ENCODE results near the gene BSN. TPM values are rescaled to one million over a fixed set of nuclear protein-coding genes. Genes with fewer than 3 reads are reported as not detected.

Gene BSN
- total RNA-seq, 1 experiment from 2014 or later = 0.14 TPM

- no peak overlapping the region for H3K4me3 ChIP-seq
- H3K27me3 ChIP-seq = no peaks in the 10 kb centered on the region
- no peak for DNase-seq
Observed at GRCh38 chr3:49641921-49642707, 87.8 kb downstream of the BSN start.

GRCh38 chr3:49642708-49643145 lies 88.5 kb downstream of the BSN start:
- H3K36me3 ChIP-seq = no peaks in the 10 kb centered on the region
- no peaks in the 10 kb centered on the region for H3K4me1 ChIP-seq
- DNase-seq = no peak
- no peaks in the 10 kb centered on the region for H3K27me3 ChIP-seq
- H3K4me3 ChIP-seq = no peak overlapping the region
- H3K9me3 ChIP-seq (replicated peaks) = no peaks in the 10 kb centered on the region
- H3K27ac ChIP-seq = no peak overlapping the region

More at GRCh38 chr3:49641921-49642707, 87.8 kb downstream of the BSN start:
- Histone ChIP-seq H3K27ac (no peak overlapping the region), H3K9me3 (replicated peaks) (no peaks in the 10 kb centered on the region), H3K4me1 (no peaks in the 10 kb centered on the region), H3K36me3 (no peaks in the 10 kb centered on the region)

- Histone ChIP-seq H3K36me3 (no peaks in the 10 kb centered on the region), H3K9me3 (replicated peaks) (no peaks in the 10 kb centered on the region), H3K4me1 (no peaks in the 10 kb centered on the region), H3K27ac (no peak overlapping the region), H3K4me3 (no peak overlapping the region), H3K27me3 (no peaks in the 10 kb centered on the region)
- no peak for DNase-seq
Observed at GRCh38 chr3:49644684-49645083, 90.4 kb downstream of the BSN start.

- Histone ChIP-seq H3K4me1 (no peaks in the 10 kb centered on the region), H3K27me3 (no peaks in the 10 kb centered on the region), H3K4me3 (no peak overlapping the region), H3K36me3 (no peaks in the 10 kb centered on the region), H3K9me3 (replicated peaks) (no peaks in the 10 kb centered on the region), H3K27ac (no peak overlapping the region)
- no peak for DNase-seq
Observed at GRCh38 chr3:49646236-49646635, 92.0 kb downstream of the BSN start.

GRCh38 chr3:49647741-49648140 lies 93.5 kb downstream of the BSN start:
- H3K9me3 ChIP-seq (replicated peaks) = no peaks in the 10 kb centered on the region
- no peaks in the 10 kb centered on the region for H3K4me1 ChIP-seq
- H3K27ac ChIP-seq = no peak overlapping the region
- no peak for DNase-seq
- no peaks in the 10 kb centered on the region for H3K36me3 ChIP-seq
- H3K4me3 ChIP-seq = no peak overlapping the region
- no peaks in the 10 kb centered on the region for H3K27me3 ChIP-seq

- no peaks in the 10 kb centered on the region for H3K27me3 ChIP-seq
- no peak for DNase-seq
- no peak overlapping the region for H3K27ac ChIP-seq
- no peaks in the 10 kb centered on the region for H3K36me3 ChIP-seq
- no peaks in the 10 kb centered on the region for H3K9me3 ChIP-seq (replicated peaks)
- H3K4me3 ChIP-seq = no peak overlapping the region
- no peaks in the 10 kb centered on the region for H3K4me1 ChIP-seq
Observed at GRCh38 chr3:49648354-49649019, 94.2 kb downstream of the BSN start.

- no peaks in the 10 kb centered on the region for H3K4me1 ChIP-seq
- no peaks in the 10 kb centered on the region for H3K36me3 ChIP-seq
- DNase-seq = no peak
- H3K9me3 ChIP-seq (replicated peaks) = no peaks in the 10 kb centered on the region
- H3K4me3 ChIP-seq = no peak overlapping the region
- no peaks in the 10 kb centered on the region for H3K27me3 ChIP-seq
- no peak overlapping the region for H3K27ac ChIP-seq
Observed at GRCh38 chr3:49649576-49649975, 95.3 kb downstream of the BSN start.

GRCh38 chr3:49650177-49650576 lies 95.9 kb downstream of the BSN start:
- Histone ChIP-seq H3K27me3 (no peaks in the 10 kb centered on the region), H3K4me3 (no peak overlapping the region), H3K4me1 (no peaks in the 10 kb centered on the region), H3K27ac (no peak overlapping the region), H3K36me3 (no peaks in the 10 kb centered on the region), H3K9me3 (replicated peaks) (no peaks in the 10 kb centered on the region)
- no peak for DNase-seq

- H3K27ac ChIP-seq = no peak overlapping the region
- H3K4me1 ChIP-seq = no peaks in the 10 kb centered on the region
- no peak overlapping the region for H3K4me3 ChIP-seq
- H3K36me3 ChIP-seq = no peaks in the 10 kb centered on the region
- no peak for DNase-seq
- H3K27me3 ChIP-seq = no peaks in the 10 kb centered on the region
- H3K9me3 ChIP-seq (replicated peaks) = no peaks in the 10 kb centered on the region
Observed at GRCh38 chr3:49650637-49651036, 96.4 kb downstream of the BSN start.

- H3K27me3 ChIP-seq = no peaks in the 10 kb centered on the region
- H3K27ac ChIP-seq = no peak overlapping the region
- DNase-seq = no peak
- no peaks in the 10 kb centered on the region for H3K9me3 ChIP-seq (replicated peaks)
- H3K4me1 ChIP-seq = no peaks in the 10 kb centered on the region; the same call in 1 of the 2 replicates
- H3K36me3 ChIP-seq = no peaks in the 10 kb centered on the region
- no peak overlapping the region for H3K4me3 ChIP-seq
Observed at GRCh38 chr3:49652218-49652902, 98.1 kb downstream of the BSN start.

GRCh38 chr3:49652903-49653415 lies 98.7 kb downstream of the BSN start:
- no peak for DNase-seq
- H3K27me3 ChIP-seq = no peaks in the 10 kb centered on the region
- H3K27ac ChIP-seq = no peak overlapping the region
- no peaks in the 10 kb centered on the region; the same call in 1 of the 2 replicates for H3K4me1 ChIP-seq
- no peaks in the 10 kb centered on the region for H3K9me3 ChIP-seq (replicated peaks)
- no peak overlapping the region for H3K4me3 ChIP-seq
- H3K36me3 ChIP-seq = no peaks in the 10 kb centered on the region

- H3K27me3 ChIP-seq = no peaks in the 10 kb centered on the region
- H3K4me3 ChIP-seq = no peak overlapping the region
- DNase-seq = no peak
- H3K36me3 ChIP-seq = no peaks in the 10 kb centered on the region
- no peaks in the 10 kb centered on the region; the same call in 1 of the 2 replicates for H3K4me1 ChIP-seq
- H3K27ac ChIP-seq = no peak overlapping the region
- H3K9me3 ChIP-seq (replicated peaks) = no peaks in the 10 kb centered on the region
Observed at GRCh38 chr3:49653621-49654020, 99.3 kb downstream of the BSN start.

- no peaks in the 10 kb centered on the region for H3K9me3 ChIP-seq (replicated peaks)
- no peaks in the 10 kb centered on the region for H3K27me3 ChIP-seq
- no peaks in the 10 kb centered on the region for H3K36me3 ChIP-seq
Observed at GRCh38 chr3:49654176-49654825, 100.0 kb downstream of the BSN start.

GRCh38 chr3:49654955-49655556 lies 100.8 kb downstream of the BSN start:
- H3K4me3 ChIP-seq = no peak overlapping the region
- H3K36me3 ChIP-seq = no peaks in the 10 kb centered on the region
- no peaks in the 10 kb centered on the region for H3K27me3 ChIP-seq
- H3K27ac ChIP-seq = no peak overlapping the region
- no peaks in the 10 kb centered on the region for H3K9me3 ChIP-seq (replicated peaks)
- DNase-seq = no peak
- H3K4me1 ChIP-seq = no peaks in the 10 kb centered on the region; the same call in 1 of the 2 replicates

More at GRCh38 chr3:49654176-49654825, 100.0 kb downstream of the BSN start:
- H3K4me1 ChIP-seq = no peaks in the 10 kb centered on the region; the same call in 1 of the 2 replicates
- DNase-seq = no peak
- no peak overlapping the region for H3K4me3 ChIP-seq
- H3K27ac ChIP-seq = no peak overlapping the region

All from SJCRH30 (cell line).